ENCODE results near the gene TRNAU1AP.
"Not testable (repeated sequence)": the region's sequence is repeated elsewhere in the genome, so short reads cannot be mapped to it uniquely, and the experiment has no call there.

TRNAU1AP gene

DNA sequence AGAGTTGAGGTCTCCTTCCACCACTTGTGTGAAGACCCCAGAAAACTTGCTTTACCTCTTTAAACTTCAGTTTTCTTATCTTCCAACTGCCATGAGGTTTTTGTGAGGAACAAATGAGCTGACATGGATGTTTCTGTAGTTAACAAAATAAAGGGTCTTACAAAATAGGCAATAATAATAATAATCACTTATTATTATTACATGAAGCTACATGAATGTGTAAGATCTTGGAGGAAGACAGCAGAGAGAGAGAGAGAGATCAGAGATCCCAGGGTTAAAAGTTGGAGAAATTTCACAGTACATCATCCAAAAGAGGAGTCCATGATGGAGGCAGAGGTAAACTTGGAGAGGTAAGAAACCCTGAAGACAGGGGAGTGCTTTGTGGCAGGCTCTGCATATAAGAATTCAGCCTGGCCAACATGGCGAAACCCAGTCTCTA is 36.3 kb upstream of the TRNAU1AP start:
- FAIRE-seq = no peak
- no peak for TF ChIP-seq POLR2A (IDR thresholded peaks at IDR 0.05; ENCODE audit: low read depth, low read length)
- DNase-seq (ENCODE audit: insufficient read length, low spot score) = no peak

DNA sequence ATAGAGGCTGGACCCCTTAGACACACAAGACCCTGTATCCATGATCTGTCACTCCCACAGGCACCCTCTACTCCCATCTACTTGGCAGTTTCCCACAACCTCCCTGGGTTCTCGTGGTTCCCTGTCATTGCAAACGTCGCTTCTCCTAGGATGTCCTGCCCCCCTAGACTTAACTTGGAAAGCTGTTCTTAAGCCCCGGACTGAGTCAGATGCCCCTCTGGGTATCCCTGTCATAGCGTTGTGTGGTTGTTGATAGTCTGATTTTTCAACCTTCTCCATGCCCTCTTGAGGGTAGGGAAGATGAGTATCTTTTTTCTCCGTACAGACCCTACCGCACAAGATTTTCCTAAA is 35.3 kb upstream of the TRNAU1AP start:
- DNase-seq (ENCODE audit: insufficient read length, low spot score) = no peak
- FAIRE-seq = no peak
- no peak for TF ChIP-seq POLR2A (IDR thresholded peaks at IDR 0.05; ENCODE audit: low read depth, low read length)

DNA sequence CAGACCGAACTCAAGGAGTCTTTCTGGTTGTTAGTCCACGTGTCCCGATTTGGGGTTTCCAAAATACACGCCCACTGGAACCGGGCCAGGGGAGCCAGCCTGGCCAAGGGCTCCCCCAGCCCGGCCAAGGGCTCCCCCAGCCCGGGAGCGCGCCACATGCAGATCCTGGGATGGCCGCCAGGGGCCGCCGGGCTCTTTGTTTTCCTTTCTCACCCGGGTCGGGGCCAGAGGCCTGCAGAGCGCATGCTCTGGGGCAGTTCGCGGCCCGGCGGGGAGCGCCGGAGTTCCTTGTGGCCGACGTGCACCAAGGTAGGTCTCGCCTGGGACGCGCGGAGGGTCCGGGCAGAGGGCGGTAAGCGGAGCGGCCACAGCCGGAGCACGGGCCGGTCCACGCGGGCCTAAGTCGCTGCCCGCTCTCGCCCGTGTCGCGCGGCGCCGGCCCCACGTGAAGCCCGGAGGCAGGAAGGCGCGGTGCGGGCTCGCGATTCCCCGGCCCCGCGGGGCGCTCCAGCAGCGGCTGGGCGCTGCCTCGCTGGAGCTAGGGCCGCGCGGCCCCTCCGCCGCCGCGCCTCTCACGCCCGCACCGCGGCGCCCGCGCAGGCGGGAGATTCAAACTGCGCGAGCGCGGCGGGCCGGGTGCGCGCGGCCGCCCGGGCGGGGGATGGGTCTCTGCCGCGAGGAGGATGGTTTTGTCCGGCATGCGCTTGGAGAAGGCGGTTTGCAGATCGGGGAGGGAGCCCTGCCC is 34.7 kb upstream of the TRNAU1AP start:
- TF ChIP-seq POLR2A (IDR thresholded peaks at IDR 0.05; ENCODE audit: low read depth, low read length) = peak; percentile 62; the same call in 1 of the 2 replicates
- DNase-seq (ENCODE audit: insufficient read length, low spot score) (peak; percentile 67), FAIRE-seq (no peak)

DNA sequence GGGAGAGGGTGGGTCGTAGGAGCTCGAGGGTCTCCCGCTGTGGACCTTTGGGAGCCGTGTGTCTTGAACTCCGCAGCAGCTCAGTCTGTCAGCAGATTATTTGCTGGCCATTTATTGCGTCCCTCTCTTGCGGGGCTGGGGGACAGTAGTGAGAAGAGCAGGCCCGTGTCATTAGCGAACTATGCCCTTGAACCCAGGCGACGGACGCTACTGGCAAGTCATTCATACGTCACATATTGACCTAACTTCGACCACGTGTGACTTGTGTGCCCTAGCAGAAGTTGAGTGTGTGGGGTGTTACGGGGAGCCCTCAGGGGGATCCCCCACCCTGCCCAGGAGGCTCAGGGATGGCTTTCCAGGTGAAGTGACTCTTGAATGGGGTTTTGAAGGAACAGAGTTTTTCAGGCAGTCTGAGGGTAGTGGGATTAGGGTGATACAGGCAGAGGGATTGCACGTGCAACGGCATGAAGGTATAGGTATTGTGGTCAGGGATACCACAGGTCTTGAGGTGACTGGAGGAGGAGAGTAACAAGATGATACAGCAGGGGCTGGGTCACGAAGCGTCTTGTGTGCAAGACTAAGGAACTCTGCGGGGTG is 34.0 kb upstream of the TRNAU1AP start:
- no peak for TF ChIP-seq POLR2A (IDR thresholded peaks at IDR 0.05; ENCODE audit: low read depth, low read length)
- DNase-seq (ENCODE audit: insufficient read length, low spot score) (no peak), FAIRE-seq (no peak)

DNA sequence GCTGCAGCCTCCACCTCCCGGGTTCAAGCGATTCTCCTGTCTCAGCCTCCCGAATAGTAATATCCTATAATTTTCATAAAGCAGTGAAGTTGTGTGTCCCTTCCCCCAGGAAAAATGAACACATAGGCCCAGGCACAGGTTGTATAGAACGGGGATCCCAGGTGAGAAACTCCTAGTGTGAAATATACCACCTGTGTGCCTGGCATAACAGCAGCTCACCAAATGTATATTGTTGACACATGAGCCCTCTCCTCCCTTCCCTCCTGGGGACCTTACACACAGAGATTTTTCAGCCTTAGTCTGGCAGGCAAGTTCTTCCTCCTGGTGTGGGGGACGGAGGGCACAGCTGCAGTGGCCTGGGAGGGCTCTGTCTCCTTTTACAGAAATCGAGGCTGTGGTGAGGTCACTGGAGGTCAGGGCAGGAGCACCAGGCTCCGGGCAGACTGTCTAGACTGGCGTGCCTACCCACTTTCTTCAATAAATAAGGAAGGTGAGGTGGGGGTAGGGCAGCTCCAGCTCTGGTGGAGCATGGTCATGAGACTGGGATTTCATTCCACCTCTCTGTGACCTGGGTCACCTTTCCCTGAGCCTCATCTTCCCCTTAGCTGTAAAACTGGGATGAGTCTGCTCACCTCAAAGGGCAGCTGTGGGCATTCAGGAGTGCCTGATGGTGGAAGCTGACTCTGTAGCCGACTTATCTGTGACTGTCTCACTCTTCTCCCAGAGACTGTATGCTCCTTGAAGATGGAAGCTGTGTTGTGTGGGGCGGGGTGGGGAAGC is 32.7 kb upstream of the TRNAU1AP start:
- FAIRE-seq (no peak), DNase-seq (ENCODE audit: insufficient read length, low spot score) (no peak)
- no peak for TF ChIP-seq POLR2A (IDR thresholded peaks at IDR 0.05; ENCODE audit: low read depth, low read length)

DNA sequence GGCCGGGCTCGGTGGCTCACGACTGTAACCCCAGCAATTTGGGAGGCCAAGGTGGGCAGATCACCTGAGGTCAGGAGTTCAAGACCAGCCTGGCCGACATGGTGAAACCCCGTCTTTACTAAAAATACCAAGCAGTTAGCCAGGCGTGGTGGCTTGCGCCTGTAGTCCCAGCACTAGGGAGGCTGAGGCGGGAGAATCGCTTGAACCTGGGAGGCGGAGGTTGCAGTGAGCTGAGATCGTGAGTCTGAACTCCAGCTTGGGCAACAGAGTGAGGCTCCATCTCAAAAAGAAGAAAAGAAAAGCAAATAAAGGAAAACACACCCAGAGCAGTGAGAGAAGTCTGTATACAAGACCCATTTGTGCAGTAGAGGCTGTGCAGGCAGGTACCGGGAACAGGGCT is 32.1 kb upstream of the TRNAU1AP start:
- not testable (repeated sequence) for DNase-seq (ENCODE audit: insufficient read length, low spot score); FAIRE-seq

DNA sequence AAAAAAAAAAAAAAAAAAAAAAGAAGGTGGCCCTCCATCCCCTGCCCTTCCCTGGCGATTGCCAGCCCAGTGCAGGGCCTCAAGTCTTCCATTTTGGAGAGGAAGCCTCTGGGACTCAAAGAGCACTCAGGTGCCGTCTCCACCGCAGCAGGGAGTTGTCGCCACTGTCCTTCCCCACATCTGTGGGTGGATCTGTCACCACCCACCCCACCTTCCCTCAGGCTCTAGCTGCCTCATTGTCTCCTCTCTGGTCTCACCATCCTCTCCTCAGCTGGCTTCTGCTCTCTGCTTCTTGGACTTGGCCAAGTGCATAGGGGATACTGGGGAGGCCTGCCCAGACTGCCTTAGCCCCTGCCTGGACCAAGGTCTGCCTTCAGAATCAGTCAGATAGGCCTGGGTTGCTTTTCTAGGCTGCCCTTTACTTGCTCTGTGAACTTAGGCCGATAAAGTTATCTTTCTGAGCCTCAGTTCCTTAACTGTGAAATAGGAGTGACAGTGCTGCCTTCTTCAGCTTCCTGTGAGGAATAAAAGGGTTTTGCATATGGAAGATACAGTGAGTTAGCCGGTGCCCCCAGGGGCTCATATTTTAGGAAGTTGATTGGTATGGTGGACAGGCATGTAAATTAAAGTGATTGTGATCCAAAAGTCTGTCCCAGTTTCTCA is 31.3 kb upstream of the TRNAU1AP start:
- no peak for TF ChIP-seq POLR2A (IDR thresholded peaks at IDR 0.05; ENCODE audit: low read depth, low read length)
- no peak for FAIRE-seq
- DNase-seq (ENCODE audit: insufficient read length, low spot score) = no peak

DNA sequence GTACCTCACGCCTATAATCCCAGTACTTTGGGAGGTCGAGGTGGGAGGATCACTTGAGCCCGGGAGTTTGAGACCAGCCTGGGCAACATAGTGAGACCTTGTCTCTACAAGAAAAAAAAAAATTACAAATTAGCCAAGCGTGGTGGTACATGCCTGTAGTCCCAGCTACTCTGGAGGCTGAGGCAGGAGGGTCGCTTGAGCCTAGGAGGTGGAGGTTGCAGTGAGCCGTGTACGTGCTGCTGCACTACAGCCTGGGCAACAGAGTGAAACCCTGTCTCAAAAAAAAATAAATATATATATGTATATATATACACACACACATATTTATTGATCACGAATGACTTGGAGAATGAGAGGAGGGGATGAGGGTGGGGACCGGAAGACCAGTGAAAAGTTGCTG is 30.3 kb upstream of the TRNAU1AP start:
- DNase-seq (ENCODE audit: insufficient read length, low spot score); FAIRE-seq: not testable (repeated sequence)

DNA sequence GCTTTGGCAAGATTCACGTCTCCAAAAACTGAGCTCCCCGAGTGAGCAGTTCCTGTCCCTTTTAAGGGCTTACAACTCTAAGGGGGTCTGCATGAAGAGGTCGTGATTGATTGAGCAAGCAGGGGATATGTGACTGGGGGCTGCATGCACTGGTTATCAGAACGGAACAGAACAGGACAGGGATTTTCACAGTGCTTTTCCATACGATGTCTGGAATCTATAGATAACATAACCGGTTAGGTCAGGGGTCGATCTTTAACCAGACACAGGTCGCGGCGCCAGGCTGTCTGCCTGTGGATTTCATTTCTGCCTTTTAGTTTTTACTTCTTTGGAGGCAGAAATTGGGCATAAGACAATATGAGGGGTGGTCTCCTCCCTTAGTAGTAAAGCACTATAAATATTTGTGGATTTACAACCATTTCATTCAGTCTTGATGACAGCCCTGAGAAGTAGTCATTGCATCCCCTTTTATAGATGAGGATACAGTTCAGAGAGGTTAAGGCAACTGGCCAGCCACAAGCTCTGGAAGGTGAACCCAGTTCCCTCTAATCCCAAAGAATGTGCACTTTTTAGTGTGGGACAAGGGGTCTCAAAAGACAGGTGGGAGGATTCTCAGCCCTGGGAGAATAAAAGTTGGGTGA is 27.8 kb upstream of the TRNAU1AP start:
- not testable (repeated sequence) for DNase-seq (ENCODE audit: insufficient read length, low spot score)

DNA sequence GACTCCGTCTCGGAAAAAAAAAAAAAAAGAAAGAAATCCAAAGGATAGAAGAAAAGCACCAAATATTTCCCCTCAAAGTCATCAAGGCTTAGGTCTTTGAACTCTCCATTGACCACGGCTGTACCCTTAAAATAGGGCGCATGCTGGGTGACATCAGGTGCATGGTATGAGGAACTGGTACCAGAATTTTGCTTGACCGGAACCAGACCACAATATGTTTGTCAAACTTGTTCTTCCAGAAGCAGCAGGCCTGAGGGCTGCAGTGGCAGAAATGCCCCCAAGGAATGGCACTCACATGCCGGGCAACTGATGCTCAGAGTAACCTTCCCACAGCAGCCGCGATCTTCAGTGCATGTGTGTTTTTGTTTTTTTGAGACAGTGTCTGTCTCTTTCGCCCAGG is 26.0 kb upstream of the TRNAU1AP start:
- FAIRE-seq (no peak), DNase-seq (ENCODE audit: insufficient read length, low spot score) (no peak)
- TF ChIP-seq POLR2A (IDR thresholded peaks at IDR 0.05; ENCODE audit: low read depth, low read length) = no peak

More for the DNA sequence above, 27.8 kb upstream of the TRNAU1AP start:
- not testable (repeated sequence) for FAIRE-seq

DNA sequence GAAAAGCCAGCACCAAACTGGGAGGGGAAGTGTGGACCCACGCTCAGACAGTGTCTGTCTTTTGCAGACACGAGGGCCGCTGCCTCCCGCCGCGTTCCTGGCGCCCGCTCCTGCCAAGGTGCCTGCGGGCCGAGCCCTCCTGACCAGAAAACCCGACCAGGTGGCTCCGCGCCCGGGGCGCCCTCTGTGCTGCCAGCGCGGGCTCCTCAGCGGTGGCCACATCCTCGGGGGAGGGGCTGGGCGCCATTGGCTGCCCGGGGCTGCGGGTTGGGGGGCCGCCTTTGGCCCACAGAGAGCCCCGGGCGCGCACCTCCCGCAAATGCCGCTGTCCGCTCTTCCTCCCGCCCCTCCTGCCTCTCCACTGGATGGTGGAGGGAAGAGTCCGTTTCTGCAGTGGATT is 22.4 kb upstream of the TRNAU1AP start:
- FAIRE-seq = no peak
- TF ChIP-seq POLR2A (IDR thresholded peaks at IDR 0.05; ENCODE audit: low read depth, low read length) = no peak

DNA sequence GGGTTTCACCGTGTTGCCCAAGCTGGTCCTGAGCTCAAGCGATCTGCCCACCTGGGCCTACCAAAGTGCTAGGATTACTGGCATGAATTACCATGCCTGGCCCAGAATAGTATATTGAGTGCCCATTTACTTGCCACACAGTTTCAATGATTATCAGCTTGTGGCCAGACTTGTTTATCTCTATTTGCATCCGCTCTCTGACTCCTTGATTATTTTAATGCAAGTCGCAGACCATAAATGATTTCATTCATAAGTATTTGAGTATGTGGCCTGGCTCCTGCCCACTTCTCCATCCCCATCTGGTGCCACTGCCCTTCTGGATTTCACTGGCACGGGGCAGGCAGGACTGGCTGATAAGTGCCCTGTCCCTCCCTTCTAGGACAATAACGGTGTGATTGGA is 18.2 kb upstream of the TRNAU1AP start:
- TF ChIP-seq POLR2A (IDR thresholded peaks at IDR 0.05; ENCODE audit: low read depth, low read length) = no peak
- no peak for FAIRE-seq
- DNase-seq (ENCODE audit: insufficient read length, low spot score) = no peak

More for the DNA sequence above, 22.4 kb upstream of the TRNAU1AP start:
- DNase-seq (ENCODE audit: insufficient read length, low spot score) = no peak

DNA sequence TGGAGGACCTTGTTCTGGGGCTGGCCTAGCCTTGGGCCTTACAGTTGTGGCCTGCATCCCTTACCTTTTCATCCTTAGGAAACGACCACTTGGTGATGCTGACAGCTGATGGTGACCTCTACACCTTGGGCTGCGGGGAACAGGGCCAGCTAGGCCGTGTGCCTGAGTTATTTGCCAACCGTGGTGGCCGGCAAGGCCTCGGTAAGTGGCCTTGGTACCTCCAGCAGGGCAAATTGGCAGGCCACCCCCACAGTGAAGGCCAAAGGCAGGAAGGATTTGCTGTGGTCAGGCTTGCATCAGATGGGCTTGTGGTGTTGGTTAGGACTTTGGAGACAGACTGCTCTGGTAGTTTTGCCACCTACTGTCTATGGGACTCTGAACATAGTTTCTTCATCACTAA is 17.7 kb upstream of the TRNAU1AP start:
- no peak for TF ChIP-seq POLR2A (IDR thresholded peaks at IDR 0.05; ENCODE audit: low read depth, low read length)
- DNase-seq (ENCODE audit: insufficient read length, low spot score) (no peak), FAIRE-seq (no peak)
